H9 (cell line): ENCODE measurements around the gene KIAA0825. TPM values are rescaled to one million over a fixed set of nuclear protein-coding genes. Genes with fewer than 3 reads are reported as not detected.

Experiments used
- DNase-seq: peaks from one replicate; pipeline ENCODE4 v3.0.0-alpha.2; 2017
- H2AFZ ChIP-seq: one replicate; pipeline ENCODE4 v1.6.1; 2013; ENCODE audit warnings: mild to moderate bottlenecking, low read length, control low read depth, moderate library complexity
- H2AK5ac ChIP-seq: 2 replicates; pipeline ENCODE4 v1.6.1; 2013; ENCODE audit warnings: low read length, control low read depth, mixed read lengths; ENCODE audit not compliant: insufficient read length
- H2BK120ac ChIP-seq: one replicate; pipeline ENCODE4 v1.6.1; 2013; ENCODE audit warnings: low read depth, mild to moderate bottlenecking, low read length, control low read depth, inconsistent platforms; ENCODE audit not compliant: poor library complexity, severe bottlenecking
- H2BK12ac ChIP-seq: 2 replicates; pipeline ENCODE4 v1.6.1; 2013; ENCODE audit warnings: low read length, control low read depth, mixed read lengths, low read depth; ENCODE audit not compliant: insufficient read length
- H2BK15ac ChIP-seq: 2 replicates; pipeline ENCODE4 v1.6.1; 2013; ENCODE audit warnings: low read depth, low read length, control low read depth
- H2BK20ac ChIP-seq: one replicate; pipeline ENCODE4 v1.6.1; 2013; ENCODE audit warnings: low read depth, mild to moderate bottlenecking, low read length, control low read depth, inconsistent platforms; ENCODE audit not compliant: poor library complexity, severe bottlenecking
- H2BK5ac ChIP-seq: 2 replicates; pipeline ENCODE4 v1.6.1; 2013; ENCODE audit warnings: low read length, control low read depth, mixed read lengths; ENCODE audit not compliant: insufficient read length
- H3K14ac ChIP-seq: 2 replicates; pipeline ENCODE4 v1.6.1; 2013; ENCODE audit warnings: low read length, control low read depth; ENCODE audit not compliant: insufficient read depth
- H3K18ac ChIP-seq: 2 replicates; pipeline ENCODE4 v1.6.1; 2013; ENCODE audit warnings: low read depth, mild to moderate bottlenecking, mixed read lengths, low read length, control low read depth; ENCODE audit not compliant: insufficient read length
- H3K23ac ChIP-seq: 2 replicates; pipeline ENCODE4 v1.6.1; 2013; ENCODE audit warnings: low read length, control low read depth, mixed read lengths, low read depth; ENCODE audit not compliant: insufficient read length
- H3K23me2 ChIP-seq: 2 replicates; pipeline ENCODE4 v1.6.1; 2013; ENCODE audit warnings: low read depth, mild to moderate bottlenecking, mixed read lengths, low read length, control low read depth; ENCODE audit not compliant: insufficient read length, poor library complexity, severe bottlenecking
- H3K27ac ChIP-seq: 2 replicates; pipeline ENCODE4 v1.5.1; 2013; ENCODE audit warnings: low read length, control low read depth, mixed read lengths, low read depth; ENCODE audit not compliant: insufficient read length
- H3K27me3 ChIP-seq: 2 replicates; pipeline ENCODE4 v1.6.1; 2013; ENCODE audit warnings: low read length, control low read depth, inconsistent platforms; ENCODE audit not compliant: insufficient read depth
- H3K4ac ChIP-seq: 2 replicates; pipeline ENCODE4 v1.6.1; 2013; ENCODE audit warnings: low read depth, mild to moderate bottlenecking, control low read depth, inconsistent platforms, low read length, moderate library complexity
- H3K4me1 ChIP-seq: 2 replicates; pipeline ENCODE4 v1.6.1; 2013; ENCODE audit warnings: low read length, control low read depth, inconsistent platforms; ENCODE audit not compliant: insufficient read depth
- H3K4me2 ChIP-seq: 2 replicates; pipeline ENCODE4 v1.6.1; 2013; ENCODE audit warnings: low read length, control low read depth, mixed read lengths; ENCODE audit not compliant: insufficient read length, insufficient read depth
- H3K56ac ChIP-seq: 2 replicates; pipeline ENCODE4 v1.6.1; 2013; ENCODE audit warnings: low read depth, mild to moderate bottlenecking, mixed read lengths, low read length, control low read depth; ENCODE audit not compliant: insufficient read length
- H3K79me1 ChIP-seq: 2 replicates; pipeline ENCODE4 v1.6.1; 2013; ENCODE audit warnings: low read depth, mild to moderate bottlenecking, moderate library complexity, low read length, control low read depth, inconsistent platforms; ENCODE audit not compliant: insufficient read depth, poor library complexity, severe bottlenecking
- H3K79me2 ChIP-seq: 2 replicates; pipeline ENCODE4 v1.6.1; 2013; ENCODE audit warnings: low read length, control low read depth, inconsistent platforms; ENCODE audit not compliant: insufficient read depth
- H3K9ac ChIP-seq: 2 replicates; pipeline ENCODE4 v1.6.1; 2013; ENCODE audit warnings: low read length, control low read depth, mixed read lengths; ENCODE audit not compliant: insufficient read length; ENCODE audit errors: extremely low read depth
- H3K9me3 ChIP-seq: one replicate; pipeline ENCODE4 v1.6.1; 2013; ENCODE audit warnings: low read depth, low read length, inconsistent platforms; ENCODE audit not compliant: control insufficient read depth
- H3T11ph ChIP-seq: one replicate; pipeline ENCODE4 v1.6.1; 2013; ENCODE audit warnings: mild to moderate bottlenecking, low read length, control low read depth, inconsistent platforms
- H4K20me1 ChIP-seq: one replicate; pipeline ENCODE4 v1.6.1; 2013; ENCODE audit not compliant: control insufficient read depth, insufficient read length, insufficient read depth
- H4K5ac ChIP-seq: 2 replicates; pipeline ENCODE4 v1.6.1; 2013; ENCODE audit warnings: low read depth, mild to moderate bottlenecking, mixed read lengths, low read length, control low read depth; ENCODE audit not compliant: insufficient read length
- H4K8ac ChIP-seq: replicated peaks from 2 replicates; pipeline ENCODE4 v1.6.1; 2013; ENCODE audit warnings: low read length, control low read depth, mixed read lengths, low read depth; ENCODE audit not compliant: insufficient read length
- H4K91ac ChIP-seq: 2 replicates; pipeline ENCODE4 v1.6.1; 2013; ENCODE audit warnings: low read depth, mild to moderate bottlenecking, moderate library complexity, mixed read lengths, low read length, control low read depth; ENCODE audit not compliant: insufficient read length
- H3K27ac Mint-ChIP-seq, 3 experiments: 2 replicates in 2 of 3; 3 replicates in 1 of 3; pipeline ENCODE4 v1.8.0; 2020 to 2021; ENCODE audit warnings: mixed read lengths in 3 of 3, mild to moderate bottlenecking in 1 of 3, moderate library complexity in 1 of 3
- H3K27me3 Mint-ChIP-seq: 2 replicates; pipeline ENCODE4 v1.8.0; 2021; ENCODE audit warnings: low read depth, mild to moderate bottlenecking, moderate library complexity, mixed read lengths
- H3K36me3 Mint-ChIP-seq, 3 experiments: 2 replicates in 2 of 3; 3 replicates in 1 of 3; pipeline ENCODE4 v1.8.0; 2020 to 2021; ENCODE audit warnings: low read depth in 3 of 3, mixed read lengths in 3 of 3; ENCODE audit not compliant: insufficient read depth in 1 of 3
- H3K4me1 Mint-ChIP-seq, 2 experiments: 2 replicates each; pipeline ENCODE4 v1.8.0; 2020; ENCODE audit warnings: mixed read lengths in 2 of 2
- H3K4me3 Mint-ChIP-seq, 2 experiments: 2 replicates in 1 of 2; 3 replicates in 1 of 2; pipeline ENCODE4 v1.8.0; 2020 to 2021; ENCODE audit warnings: mild to moderate bottlenecking in 2 of 2, mixed read lengths in 2 of 2, moderate library complexity in 1 of 2
- H3K9me3 Mint-ChIP-seq, 2 experiments: 2 replicates in 1 of 2; 3 replicates in 1 of 2; pipeline ENCODE4 v1.8.0; 2020; ENCODE audit warnings: mild to moderate bottlenecking in 2 of 2, mixed read lengths in 2 of 2, moderate library complexity in 1 of 2
- CTCF ChIP-seq: fragments of 200-600 bp; sonication (generic); conservative IDR thresholded peaks from 3 replicates; pipeline ENCODE4 v1.8.0; 2021; ENCODE audit warnings: antibody characterized with exemption, mild to moderate bottlenecking
- WGBS: extraction: QIAGEN DNeasy Blood & Tissue Kit; methylation state at CpG from one replicate; pipeline ENCODE4 v1.1.7; 2013; ENCODE audit warnings: missing lambda C conversion rate, low lambda C conversion rate, mixed read lengths; ENCODE audit not compliant: insufficient read length; ENCODE audit errors: extremely low coverage; 5-methylcytosine and 5-hydroxymethylcytosine counted together
- total RNA-seq: library from RNA; stranded (reverse); gene quantifications from 2 replicates; pipeline ENCODE4 v1.2.1, GENCODE V29; 2021

Gene KIAA0825
- total RNA-seq, 1 experiment from 2014 or later: 1.8 TPM

DNA sequence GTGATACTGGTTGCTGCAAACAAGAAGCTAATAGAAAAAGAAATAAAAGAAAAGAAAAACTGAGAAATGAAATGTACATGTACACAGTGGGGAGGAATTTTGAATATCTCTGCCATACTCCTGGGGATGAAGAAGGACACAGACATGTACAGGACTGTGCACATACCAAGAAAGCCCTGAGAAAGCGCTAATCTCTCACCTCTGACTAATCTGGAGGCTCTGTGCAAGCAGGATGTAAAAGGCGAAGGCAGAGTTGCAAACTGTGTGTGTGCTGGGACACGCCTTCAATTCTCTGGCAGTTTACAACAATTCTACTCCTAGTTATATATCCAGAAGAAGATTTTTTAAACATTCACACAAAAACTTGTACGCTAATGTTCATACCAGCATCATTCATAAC is 211.4 kb downstream of the KIAA0825 start:
- Mint-ChIP-seq H3K27me3 (no peaks in the 10 kb centered on the region), H3K9me3 (peaks cover 2 to 4% of the 10 kb centered on the region in 2 experiments; a peak in 3 of 5 replicates), H3K36me3 (peaks cover 0 to 4% (median 0%) of the 10 kb centered on the region in 3 experiments; a peak in 3 of 7 replicates), H3K27ac (peak overlapping the region in 1 of 3 experiments; percentile 80; a peak in 1 of 7 replicates), H3K4me1 (peaks cover 11 to 17% of the 10 kb centered on the region in 2 experiments), H3K4me3 (no peak overlapping the region)
- no peak for DNase-seq
- H3K79me1 ChIP-seq: no peaks in the 10 kb centered on the region
- H4K20me1 ChIP-seq: no peaks in the 10 kb centered on the region
- no peak overlapping the region for H2BK12ac ChIP-seq
- H4K91ac ChIP-seq: no peak overlapping the region
- H3K56ac ChIP-seq: peak overlapping the region; percentile 36
- H3K18ac ChIP-seq: no peak overlapping the region
- no peak for TF ChIP-seq CTCF
- H3K9me3 ChIP-seq: no peaks in the 10 kb centered on the region
- no peak overlapping the region for H2AK5ac ChIP-seq
- H3K4me2 ChIP-seq: no peak overlapping the region
- no peaks in the 10 kb centered on the region for H3K79me2 ChIP-seq
- no peak overlapping the region for H4K5ac ChIP-seq
- H3T11ph ChIP-seq: no peak overlapping the region
- H3K27ac ChIP-seq: no peak overlapping the region
- no peak overlapping the region for H2BK120ac ChIP-seq
- H3K23me2 ChIP-seq: no peaks in the 10 kb centered on the region
- no peak overlapping the region for H4K8ac ChIP-seq
- H2AFZ ChIP-seq: no peak overlapping the region
- no peaks in the 10 kb centered on the region for H3K4me1 ChIP-seq
- no peak overlapping the region for H2BK20ac ChIP-seq
- H3K23ac ChIP-seq: no peak overlapping the region
- H2BK15ac ChIP-seq: no peak overlapping the region
- H3K14ac ChIP-seq: no peak overlapping the region
- no peak overlapping the region for H2BK5ac ChIP-seq
- no peak overlapping the region for H3K4ac ChIP-seq
- H3K27me3 ChIP-seq: no peaks in the 10 kb centered on the region
- H3K9ac ChIP-seq: no peak overlapping the region
- no CpG with 5 or more reads among the region's 4 CpGs for WGBS
